AG08395 (cell line): Measurements from ENCODE around the gene TDRD7.

Experiments used
- DNase-seq: peaks from one replicate; pipeline ENCODE4 v3.0.0; 2012; ENCODE audit warnings: mixed read lengths, low spot score

TDRD7 gene, protein sequence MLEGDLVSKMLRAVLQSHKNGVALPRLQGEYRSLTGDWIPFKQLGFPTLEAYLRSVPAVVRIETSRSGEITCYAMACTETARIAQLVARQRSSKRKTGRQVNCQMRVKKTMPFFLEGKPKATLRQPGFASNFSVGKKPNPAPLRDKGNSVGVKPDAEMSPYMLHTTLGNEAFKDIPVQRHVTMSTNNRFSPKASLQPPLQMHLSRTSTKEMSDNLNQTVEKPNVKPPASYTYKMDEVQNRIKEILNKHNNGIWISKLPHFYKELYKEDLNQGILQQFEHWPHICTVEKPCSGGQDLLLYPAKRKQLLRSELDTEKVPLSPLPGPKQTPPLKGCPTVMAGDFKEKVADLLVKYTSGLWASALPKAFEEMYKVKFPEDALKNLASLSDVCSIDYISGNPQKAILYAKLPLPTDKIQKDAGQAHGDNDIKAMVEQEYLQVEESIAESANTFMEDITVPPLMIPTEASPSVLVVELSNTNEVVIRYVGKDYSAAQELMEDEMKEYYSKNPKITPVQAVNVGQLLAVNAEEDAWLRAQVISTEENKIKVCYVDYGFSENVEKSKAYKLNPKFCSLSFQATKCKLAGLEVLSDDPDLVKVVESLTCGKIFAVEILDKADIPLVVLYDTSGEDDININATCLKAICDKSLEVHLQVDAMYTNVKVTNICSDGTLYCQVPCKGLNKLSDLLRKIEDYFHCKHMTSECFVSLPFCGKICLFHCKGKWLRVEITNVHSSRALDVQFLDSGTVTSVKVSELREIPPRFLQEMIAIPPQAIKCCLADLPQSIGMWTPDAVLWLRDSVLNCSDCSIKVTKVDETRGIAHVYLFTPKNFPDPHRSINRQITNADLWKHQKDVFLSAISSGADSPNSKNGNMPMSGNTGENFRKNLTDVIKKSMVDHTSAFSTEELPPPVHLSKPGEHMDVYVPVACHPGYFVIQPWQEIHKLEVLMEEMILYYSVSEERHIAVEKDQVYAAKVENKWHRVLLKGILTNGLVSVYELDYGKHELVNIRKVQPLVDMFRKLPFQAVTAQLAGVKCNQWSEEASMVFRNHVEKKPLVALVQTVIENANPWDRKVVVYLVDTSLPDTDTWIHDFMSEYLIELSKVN

DNA sequence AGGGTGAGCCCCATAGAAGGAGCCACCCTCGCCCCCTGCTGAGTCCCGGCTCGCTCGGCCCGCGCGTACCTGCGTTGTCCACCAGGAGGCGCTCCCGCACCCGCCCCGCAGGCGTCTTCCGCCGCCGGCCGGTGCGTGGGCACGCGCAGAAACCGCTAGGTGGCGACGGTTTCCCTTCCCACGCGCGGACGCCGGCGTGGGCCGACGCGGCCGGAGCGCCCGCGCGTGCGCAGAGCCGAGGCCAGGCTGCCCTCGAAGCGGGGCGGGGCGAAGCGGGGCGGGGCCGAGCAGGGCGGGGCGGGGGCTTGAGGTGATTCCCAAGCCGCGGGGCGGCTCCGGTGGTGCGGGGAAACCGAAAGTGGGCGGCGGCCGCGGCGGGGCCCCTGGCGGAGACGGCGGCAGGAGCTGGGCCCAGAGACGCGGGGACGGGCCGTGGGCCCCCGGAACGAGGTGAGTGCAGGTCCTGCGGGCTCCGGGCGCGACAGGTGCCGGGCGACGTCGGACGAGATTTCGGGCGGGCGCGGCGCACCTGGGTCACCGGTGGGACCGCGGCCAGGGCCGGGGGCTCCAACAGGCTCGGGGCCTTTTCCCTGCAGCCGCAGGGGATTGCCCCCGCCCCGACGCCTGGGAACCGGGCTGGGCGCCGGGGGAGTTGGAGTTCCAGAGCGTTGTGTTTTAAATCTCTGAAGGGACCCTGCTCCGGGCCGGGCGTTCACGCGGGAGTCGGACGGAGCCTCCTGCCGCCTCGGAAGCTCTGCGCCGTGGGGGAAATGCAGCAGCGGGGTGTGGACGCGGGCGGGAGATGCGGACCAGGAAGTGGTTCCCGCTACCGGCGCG, at the start of gene TDRD7:
Gene TDRD7 (plus strand): TSS at position 308 of the 837 bp plus-strand sequence. CDS start 16,370 bp downstream, outside the sequence.
- DNase-seq = peak; percentile 97

GRCh38 chr9:97362777-97363545, 48.9 kb upstream of the TDRD7 start:
- no peak for DNase-seq

GRCh38 chr9:97363661-97364299, 48.1 kb upstream of the TDRD7 start:
- no peak for DNase-seq

DNA sequence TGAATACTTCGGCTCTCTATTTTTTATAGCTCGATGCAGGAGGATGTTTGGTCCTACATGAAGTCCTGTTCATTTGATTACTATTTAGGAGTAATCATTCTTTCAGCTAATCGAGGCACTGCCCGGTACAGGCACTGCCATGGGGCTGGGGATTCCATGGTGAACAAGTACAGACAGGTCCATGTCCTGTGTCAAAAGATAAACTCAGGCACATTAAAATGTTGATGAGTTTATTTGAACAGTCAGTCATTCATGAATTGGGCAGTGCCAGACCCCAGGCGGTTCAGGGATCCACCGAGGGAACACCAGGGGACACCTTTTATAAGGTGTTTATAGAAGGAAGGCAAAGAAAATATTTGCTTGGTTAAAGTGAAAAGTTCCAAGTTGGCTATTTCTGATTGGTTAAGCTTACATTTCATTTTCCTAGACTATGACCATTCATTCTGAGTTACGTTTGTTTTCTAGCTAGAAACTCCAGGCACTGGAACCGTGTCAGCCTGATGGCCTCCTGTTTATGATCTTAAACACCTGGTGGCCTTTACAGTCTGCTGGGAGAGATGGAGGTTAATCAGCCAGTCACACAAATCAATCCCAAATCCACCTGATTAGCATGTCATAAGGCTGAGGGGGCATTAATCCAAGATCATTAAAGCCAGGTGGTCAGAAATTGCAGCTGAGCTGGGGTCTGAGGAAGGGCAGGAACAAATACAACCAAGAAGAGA, 47.0 kb upstream of the TDRD7 start:
- no peak for DNase-seq

GRCh38 chr9:97365634-97366033, 46.3 kb upstream of the TDRD7 start:
- no peak for DNase-seq

GRCh38 chr9:97366476-97366875, 45.4 kb upstream of the TDRD7 start:
- no peak for DNase-seq

DNA sequence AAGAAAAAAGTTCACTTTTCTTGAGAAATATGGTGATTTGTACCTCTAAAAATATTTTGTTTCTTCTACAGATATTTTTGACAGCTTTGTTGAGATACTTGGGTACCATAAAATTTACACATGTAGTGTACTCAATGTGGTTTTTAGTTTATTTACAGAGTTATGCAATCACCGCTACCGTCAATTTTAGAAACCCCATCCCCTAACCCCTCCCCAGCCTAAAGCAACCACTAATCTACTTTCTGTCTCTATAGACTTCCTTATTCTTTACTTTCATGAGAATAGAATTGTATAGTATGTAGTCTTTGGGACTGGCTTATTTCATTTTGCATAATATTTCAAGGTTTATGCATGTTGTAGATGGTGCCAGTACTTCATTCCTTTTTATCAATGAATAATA, 45.0 kb upstream of the TDRD7 start:
- DNase-seq = no peak

DNA sequence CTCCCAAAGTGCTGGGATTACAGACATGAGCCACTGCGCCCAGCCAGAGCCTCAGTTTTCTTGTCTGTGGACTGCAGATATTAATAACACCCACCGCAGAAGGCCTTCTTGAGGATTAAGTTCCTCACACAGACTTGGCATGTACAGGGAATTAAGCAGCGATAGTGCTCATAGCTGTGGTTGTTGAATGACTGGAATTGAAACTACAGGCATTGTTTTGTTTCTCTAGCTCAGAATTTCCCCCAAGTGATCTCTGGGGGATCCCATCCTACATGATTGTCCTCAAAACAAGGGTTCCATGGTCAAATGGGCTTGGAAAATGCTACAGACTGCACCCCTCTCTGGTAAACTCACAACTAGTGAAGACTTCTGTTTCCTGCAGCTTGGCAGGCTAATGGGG, 44.2 kb upstream of the TDRD7 start:
- DNase-seq = no peak

- no peak for DNase-seq
These were observed 42.9 kb upstream of the TDRD7 start for GRCh38 chr9:97368964-97369363.

GRCh38 chr9:97372580-97372979, 39.3 kb upstream of the TDRD7 start:
- no peak for DNase-seq

- DNase-seq = no peak
These were observed 38.6 kb upstream of the TDRD7 start for GRCh38 chr9:97373331-97373730.

DNA sequence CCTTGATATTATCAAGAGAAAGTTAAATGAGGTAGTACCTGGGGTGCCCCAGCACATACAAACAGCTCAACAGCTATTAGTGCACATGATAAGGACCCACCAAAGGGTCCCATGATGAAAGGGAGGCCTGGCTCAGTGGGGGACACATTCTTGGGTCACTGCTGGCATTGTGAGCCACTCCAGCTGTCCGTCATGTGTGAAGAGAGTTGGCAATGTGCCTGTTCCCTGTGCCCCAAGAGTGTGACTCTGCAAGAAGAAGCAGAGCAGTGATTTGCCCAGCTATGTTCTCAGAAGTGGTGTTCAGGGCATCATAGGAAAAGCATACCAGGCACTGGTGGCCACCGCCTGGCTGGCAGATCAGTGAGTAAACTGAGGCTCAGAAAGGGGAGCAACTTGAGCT, 37.1 kb upstream of the TDRD7 start:
- DNase-seq = no peak

DNA sequence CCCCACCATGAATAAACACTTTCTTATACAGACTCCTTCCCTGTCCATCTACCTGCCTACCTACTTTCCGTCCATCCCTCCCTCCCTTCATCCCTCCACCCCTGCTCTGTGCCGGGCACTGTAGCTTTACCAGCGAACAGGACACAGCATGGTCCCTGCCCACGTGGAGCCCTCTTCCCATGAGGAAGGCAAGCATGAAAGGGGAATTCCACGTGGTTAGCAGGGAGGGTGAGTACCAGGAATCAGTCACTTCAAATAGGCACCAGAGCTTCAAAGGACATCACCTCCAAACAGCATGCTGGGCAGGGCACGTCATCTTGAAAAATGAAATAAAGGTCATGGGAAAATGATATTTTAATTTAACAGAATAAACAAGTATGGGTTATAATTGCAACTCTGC, 35.0 kb upstream of the TDRD7 start:
- no peak for DNase-seq

DNA sequence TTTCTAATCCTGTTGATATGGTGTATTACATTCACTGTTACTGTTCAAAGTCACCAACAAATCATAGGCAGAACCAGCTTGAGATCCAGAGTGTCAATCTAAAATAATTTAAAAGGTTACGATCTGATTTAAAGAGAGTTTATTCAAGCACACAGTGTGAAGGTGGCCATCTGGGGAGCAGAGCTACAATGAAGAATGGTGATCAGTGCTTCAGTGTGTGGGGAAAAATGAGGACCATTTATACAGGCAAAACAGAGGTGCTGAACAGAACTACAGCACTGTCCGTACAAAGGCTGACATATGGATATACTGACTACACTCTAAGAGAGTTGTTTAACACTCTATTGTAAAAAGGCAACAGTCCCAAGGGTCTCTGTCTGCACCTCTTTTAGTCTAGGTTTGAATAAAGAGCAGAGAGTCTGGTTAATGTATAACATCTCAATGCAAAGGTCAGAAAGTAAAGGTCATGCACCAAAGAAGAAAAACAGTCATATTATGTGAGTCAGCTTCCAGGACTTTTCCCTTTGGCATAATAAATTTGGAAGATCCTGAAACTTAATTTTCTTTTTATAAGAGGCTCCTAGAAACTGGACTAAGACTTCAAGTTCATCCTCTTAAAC, 29.7 kb upstream of the TDRD7 start:
- DNase-seq = no peak

DNA sequence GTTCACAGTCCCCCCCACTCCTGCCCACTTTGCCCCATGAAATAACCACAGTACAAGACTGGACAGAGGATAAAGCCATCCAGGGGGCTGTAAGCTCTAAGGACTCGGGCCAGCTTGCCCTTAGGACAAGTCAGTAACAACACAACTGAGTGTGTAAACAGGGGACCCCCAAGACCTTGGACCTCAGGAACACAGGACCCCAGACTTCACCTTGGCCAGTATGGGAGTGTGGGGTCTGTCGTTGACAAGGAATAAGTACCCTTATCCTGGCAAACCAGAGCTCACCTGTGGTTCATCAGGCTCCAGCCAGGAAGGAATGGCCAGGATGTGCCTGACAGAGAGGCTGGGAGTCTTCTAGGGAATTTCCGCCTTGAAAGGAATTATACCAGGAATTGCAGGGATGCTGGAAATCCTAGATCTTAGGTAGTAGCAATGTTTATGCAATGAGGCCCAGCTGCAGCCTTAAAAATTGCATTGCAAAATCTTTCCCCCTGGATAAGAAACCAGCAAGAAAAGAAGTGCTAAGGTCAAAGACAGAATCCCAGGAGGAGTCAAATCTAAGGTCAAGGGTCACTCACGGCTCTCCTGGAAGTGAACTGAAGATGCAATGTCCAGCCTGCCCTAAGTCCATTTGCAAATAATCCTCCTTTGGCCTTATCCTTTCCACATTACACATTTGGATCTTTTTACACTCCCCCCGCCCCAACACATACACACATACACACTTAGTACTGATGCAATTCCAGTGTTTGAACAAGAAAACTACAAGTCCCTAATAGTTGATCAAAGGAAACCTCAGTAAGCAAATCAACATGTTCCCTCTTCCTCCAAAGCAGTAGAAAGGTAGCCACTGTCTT, 27.3 kb upstream of the TDRD7 start:
- DNase-seq = no peak

DNA sequence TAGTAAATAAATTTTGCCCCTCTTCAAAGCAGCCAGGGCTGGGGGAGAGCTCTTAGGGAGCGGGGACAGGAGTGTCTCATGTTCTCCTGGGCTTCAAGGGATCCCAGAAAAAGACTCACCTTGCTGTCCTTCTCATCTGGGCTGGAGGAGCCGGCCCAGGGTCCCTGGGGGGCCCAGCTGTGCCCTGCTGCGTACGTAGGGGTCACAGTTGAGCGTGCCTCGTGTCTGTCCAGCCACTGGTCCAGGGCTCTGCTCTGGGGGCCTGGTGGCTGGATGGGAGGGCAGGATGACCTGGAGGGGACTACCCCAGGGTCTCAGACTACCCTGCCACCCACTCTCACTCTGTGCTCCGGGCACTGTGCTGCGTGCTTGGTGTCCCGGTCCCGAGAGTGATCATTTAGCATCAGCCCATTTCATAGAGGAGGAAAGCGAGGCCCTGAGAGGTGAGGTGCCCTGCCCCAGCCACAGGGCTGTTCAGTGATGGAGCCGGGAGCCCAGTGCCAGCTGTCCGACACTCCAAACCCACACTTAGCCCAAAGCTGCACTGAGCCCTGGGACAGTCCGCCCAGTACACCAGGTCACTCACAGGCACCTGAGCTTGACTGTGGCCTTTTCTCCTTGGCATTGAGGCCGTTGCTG, 26.2 kb upstream of the TDRD7 start:
- no peak for DNase-seq

- DNase-seq = no peak
These were observed 25.6 kb upstream of the TDRD7 start for GRCh38 chr9:97386265-97386633.
